ENCODE results near the gene LSM5. TPM values are rescaled to one million over a fixed set of nuclear protein-coding genes. Genes with fewer than 3 reads are reported as not detected.

LSM5 gene
- total RNA-seq, 1 donor from 2014 or later = 88.5 TPM

DNA sequence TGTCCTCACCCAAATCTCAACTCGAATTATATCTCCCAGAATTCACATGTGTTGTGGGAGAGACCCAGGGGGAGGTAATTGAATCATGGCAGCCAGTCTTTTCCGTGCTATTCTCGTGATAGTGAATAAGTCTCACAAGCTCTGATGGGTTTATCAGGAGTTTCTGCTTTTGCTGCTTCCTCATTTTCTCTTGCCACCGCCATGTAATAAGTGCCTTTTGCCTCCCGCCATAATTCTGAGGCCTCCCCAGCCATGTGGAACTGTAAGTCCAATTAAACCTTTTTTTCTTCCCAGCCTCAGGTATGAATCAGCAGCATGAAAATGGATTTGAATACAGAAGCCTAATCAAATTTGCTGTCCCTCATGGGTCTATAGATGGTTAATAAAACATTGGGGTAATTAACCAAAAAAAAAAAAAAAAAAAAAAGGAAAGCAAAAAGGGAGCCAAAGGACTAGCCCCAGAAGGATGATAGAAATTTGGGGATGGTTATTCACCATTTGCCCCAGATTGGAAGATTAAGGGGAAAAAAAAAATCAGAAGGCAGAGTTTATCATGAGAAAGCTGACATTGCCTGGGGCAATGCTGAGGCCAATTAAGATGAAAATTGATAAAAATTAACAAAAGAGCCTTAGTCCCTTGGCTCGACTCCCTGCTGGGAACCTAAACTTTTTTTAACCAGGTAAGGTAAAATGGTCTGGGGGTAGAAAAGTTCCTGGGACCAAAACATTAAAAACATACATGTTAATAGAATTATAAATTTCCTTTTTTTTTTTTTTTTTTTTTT is 32.8 kb upstream of the LSM5 start:
- no peak for DNase-seq (ENCODE audit: low spot score)
- Mint-ChIP-seq H3K36me3 (ENCODE audit: low read depth) (peaks cover 48% of the 10 kb centered on the region), H3K4me3 (ENCODE audit: low read depth) (no peak overlapping the region), H3K27ac (no peak overlapping the region), H3K9me3 (peaks cover 38% of the 10 kb centered on the region), H3K27me3 (ENCODE audit: low read depth) (no peaks in the 10 kb centered on the region), H3K4me1 (ENCODE audit: low read depth) (peaks cover 3% of the 10 kb centered on the region)
- intact Hi-C loops (cut with micrococcal nuclease) = no loop called here

GRCh38 chr7:32519763-32520162 is 29.6 kb upstream of the LSM5 start:
- peaks cover 11% of the 10 kb centered on the region for H3K4me1 Mint-ChIP-seq (ENCODE audit: low read depth)
- H3K4me3 Mint-ChIP-seq (ENCODE audit: low read depth) = no peak overlapping the region
- H3K27ac Mint-ChIP-seq = no peak overlapping the region
- H3K9me3 Mint-ChIP-seq = peaks cover 56% of the 10 kb centered on the region
- DNase-seq (ENCODE audit: low spot score) = no peak
- H3K36me3 Mint-ChIP-seq (ENCODE audit: low read depth) = peaks cover 74% of the 10 kb centered on the region
- intact Hi-C loops (cut with micrococcal nuclease) = no loop called here
- H3K27me3 Mint-ChIP-seq (ENCODE audit: low read depth) = no peaks in the 10 kb centered on the region

- no peak overlapping the region for H3K4me3 Mint-ChIP-seq (ENCODE audit: low read depth)
- no peaks in the 10 kb centered on the region for H3K27me3 Mint-ChIP-seq (ENCODE audit: low read depth)
- H3K27ac Mint-ChIP-seq = no peak overlapping the region
- peaks cover 79% of the 10 kb centered on the region for H3K36me3 Mint-ChIP-seq (ENCODE audit: low read depth)
- peaks cover 17% of the 10 kb centered on the region for H3K4me1 Mint-ChIP-seq (ENCODE audit: low read depth)
- DNase-seq (ENCODE audit: low spot score) = no peak
- intact Hi-C loops (cut with micrococcal nuclease) = no loop called here
- peaks cover 56% of the 10 kb centered on the region for H3K9me3 Mint-ChIP-seq
Measured at GRCh38 chr7:32518534-32519140, 28.5 kb upstream of the LSM5 start.

DNA sequence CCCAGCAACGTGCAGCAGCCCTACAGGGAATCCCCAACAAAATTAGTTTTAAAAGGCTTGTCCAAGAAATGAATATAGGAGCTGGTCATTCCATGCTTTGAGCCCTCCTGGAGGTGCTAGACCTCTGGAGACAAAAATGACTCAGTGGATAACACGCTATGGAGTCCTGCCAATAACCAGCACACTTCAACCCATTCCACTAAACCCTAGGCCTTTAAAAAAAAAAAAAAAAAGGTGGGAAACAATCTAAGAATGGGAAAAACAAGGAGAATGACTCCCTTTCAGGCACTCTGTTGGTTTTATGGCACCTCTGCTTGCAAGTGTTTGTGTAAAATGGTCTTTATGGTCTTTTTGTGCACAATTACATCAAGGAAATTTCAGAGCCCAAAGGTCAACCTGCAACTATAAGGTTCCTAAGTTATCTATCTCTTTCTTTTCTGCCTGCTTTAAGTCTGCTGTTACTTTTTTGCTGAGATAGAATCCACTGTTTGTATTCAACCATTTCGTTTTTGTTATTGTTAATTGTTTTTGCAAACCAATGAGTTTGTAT is 26.4 kb upstream of the LSM5 start:
- peaks cover 46% of the 10 kb centered on the region for H3K9me3 Mint-ChIP-seq
- no peak overlapping the region for H3K4me3 Mint-ChIP-seq (ENCODE audit: low read depth)
- no peak overlapping the region for H3K27ac Mint-ChIP-seq
- DNase-seq (ENCODE audit: low spot score) = no peak
- H3K36me3 Mint-ChIP-seq (ENCODE audit: low read depth) = peaks cover 82% of the 10 kb centered on the region
- intact Hi-C loops (cut with micrococcal nuclease) = no loop called here
- H3K27me3 Mint-ChIP-seq (ENCODE audit: low read depth) = no peaks in the 10 kb centered on the region
- H3K4me1 Mint-ChIP-seq (ENCODE audit: low read depth) = peaks cover 34% of the 10 kb centered on the region

DNA sequence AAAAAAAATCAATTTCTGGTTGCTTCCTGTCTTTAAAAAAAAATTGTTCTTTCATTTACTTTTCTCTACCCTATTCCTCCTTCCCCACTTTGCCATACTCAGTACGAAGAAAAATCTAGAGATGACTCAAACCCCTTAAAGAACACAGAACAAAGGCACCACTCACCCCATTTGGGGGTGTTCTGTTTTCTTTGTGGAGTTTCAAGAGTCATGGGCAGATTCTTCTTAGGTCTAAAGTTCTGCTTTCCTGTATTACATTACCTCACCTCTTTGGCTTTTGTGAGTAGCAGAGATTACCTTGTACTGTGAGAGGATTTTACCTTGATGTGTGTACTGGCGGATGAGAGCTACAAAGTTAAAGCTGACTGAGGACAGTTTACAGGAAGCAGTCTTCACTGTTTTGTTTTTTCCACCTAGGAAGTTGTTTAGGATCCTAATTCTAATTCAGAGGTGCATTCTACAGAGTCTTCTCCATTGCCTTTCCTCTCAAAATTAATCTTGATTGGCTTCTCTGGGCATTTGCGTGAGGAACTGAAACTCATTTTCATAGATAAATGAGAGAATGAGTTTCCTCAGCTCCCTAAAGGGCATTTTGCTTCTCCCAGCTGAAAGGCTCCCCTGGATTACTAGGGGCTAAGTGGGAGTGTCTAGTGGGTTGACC is 25.8 kb upstream of the LSM5 start:
- Mint-ChIP-seq H3K9me3 (peaks cover 41% of the 10 kb centered on the region), H3K36me3 (ENCODE audit: low read depth) (peaks cover 81% of the 10 kb centered on the region), H3K4me1 (ENCODE audit: low read depth) (peaks cover 40% of the 10 kb centered on the region), H3K27ac (peak overlapping the region; percentile 76), H3K27me3 (ENCODE audit: low read depth) (no peaks in the 10 kb centered on the region), H3K4me3 (ENCODE audit: low read depth) (no peak overlapping the region)
- intact Hi-C loops (cut with micrococcal nuclease) = loop anchor here (2.0 kb wide), 1 partner anchor 15 kb away; no protein-coding TSS in a partner anchor
- no peak for DNase-seq (ENCODE audit: low spot score)

DNA sequence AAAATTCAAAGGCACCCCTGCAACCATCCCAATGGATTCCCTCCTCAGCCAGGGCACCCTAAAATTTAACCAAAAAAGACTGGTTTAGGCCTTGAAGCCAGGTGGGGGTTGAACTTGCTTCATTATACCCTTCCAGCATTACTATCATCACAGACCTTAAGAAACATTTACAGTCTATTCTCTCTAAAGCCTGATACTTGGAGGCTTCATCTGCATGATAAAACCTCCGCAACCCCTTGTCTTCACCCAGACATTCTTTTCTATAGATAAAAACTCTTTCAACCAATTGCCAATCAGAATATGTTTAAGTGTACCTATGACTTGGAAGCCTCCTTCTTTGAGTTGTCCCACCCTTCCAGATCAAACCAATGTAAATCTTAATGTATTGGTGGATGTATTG is 23.0 kb upstream of the LSM5 start:
- intact Hi-C loops (cut with micrococcal nuclease) = no loop called here

GRCh38 chr7:32511791-32512190 is 21.6 kb upstream of the LSM5 start:
- no peak for DNase-seq (ENCODE audit: low spot score)
- no peaks in the 10 kb centered on the region for H3K27me3 Mint-ChIP-seq (ENCODE audit: low read depth)
- H3K4me1 Mint-ChIP-seq (ENCODE audit: low read depth) = peaks cover 46% of the 10 kb centered on the region
- intact Hi-C loops (cut with micrococcal nuclease) = no loop called here
- H3K36me3 Mint-ChIP-seq (ENCODE audit: low read depth) = peaks cover 77% of the 10 kb centered on the region
- H3K9me3 Mint-ChIP-seq = peaks cover 10% of the 10 kb centered on the region
- no peak overlapping the region for H3K4me3 Mint-ChIP-seq (ENCODE audit: low read depth)
- no peak overlapping the region for H3K27ac Mint-ChIP-seq

More for the DNA sequence above, 23.0 kb upstream of the LSM5 start:
- peak overlapping the region; percentile 37 for H3K27ac Mint-ChIP-seq
- H3K27me3 Mint-ChIP-seq (ENCODE audit: low read depth) = no peaks in the 10 kb centered on the region
- H3K36me3 Mint-ChIP-seq (ENCODE audit: low read depth) = peaks cover 79% of the 10 kb centered on the region
- H3K4me3 Mint-ChIP-seq (ENCODE audit: low read depth) = no peak overlapping the region
- H3K4me1 Mint-ChIP-seq (ENCODE audit: low read depth) = peaks cover 40% of the 10 kb centered on the region
- DNase-seq (ENCODE audit: low spot score) = no peak
- H3K9me3 Mint-ChIP-seq = peaks cover 18% of the 10 kb centered on the region

GRCh38 chr7:32507414-32507813 is 17.2 kb upstream of the LSM5 start:
- Mint-ChIP-seq H3K27ac (no peak overlapping the region), H3K4me3 (ENCODE audit: low read depth) (no peak overlapping the region), H3K4me1 (ENCODE audit: low read depth) (peaks cover 31% of the 10 kb centered on the region), H3K27me3 (ENCODE audit: low read depth) (no peaks in the 10 kb centered on the region), H3K36me3 (ENCODE audit: low read depth) (peaks cover 48% of the 10 kb centered on the region), H3K9me3 (no peaks in the 10 kb centered on the region)
- no peak for DNase-seq (ENCODE audit: low spot score)
- intact Hi-C loops (cut with micrococcal nuclease) = no loop called here

DNA sequence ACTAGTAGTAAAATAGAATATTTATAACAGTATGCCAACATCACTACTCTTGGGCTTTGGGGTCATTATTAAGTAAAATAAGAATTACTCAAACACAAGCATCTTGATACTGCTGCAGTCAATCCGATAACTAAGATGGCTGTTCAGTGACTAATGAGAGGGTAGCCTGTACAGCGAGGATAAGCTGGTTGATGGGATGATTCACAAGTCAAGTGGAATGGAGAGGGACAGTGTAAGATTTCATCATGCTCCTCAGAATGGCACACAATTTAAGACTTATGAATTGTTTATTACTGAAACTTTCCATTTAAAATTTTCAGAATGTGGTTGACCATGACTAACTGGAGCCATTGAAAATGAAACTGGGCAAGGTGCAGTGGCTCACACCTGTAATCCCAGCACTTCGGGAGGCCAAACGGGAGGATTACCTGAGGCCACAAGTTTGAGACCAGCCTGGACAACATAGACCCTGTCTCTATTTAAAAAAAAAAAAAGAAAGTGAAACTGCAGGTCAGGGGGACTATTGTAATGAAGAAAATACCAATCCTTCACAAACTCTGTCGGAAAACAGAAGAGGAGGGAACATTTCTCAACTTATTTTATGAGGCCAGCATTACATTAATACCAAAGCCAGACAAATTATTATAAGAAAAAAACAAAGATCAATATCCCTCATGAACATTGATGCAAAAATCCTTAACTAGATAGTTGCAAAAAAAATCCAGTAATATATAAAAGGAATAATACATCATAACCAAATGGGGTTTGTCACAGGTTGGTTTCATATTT is 16.3 kb upstream of the LSM5 start:
- Mint-ChIP-seq H3K4me1 (ENCODE audit: low read depth) (peaks cover 28% of the 10 kb centered on the region), H3K27me3 (ENCODE audit: low read depth) (no peaks in the 10 kb centered on the region), H3K4me3 (ENCODE audit: low read depth) (no peak overlapping the region), H3K9me3 (no peaks in the 10 kb centered on the region), H3K36me3 (ENCODE audit: low read depth) (peaks cover 42% of the 10 kb centered on the region), H3K27ac (peak overlapping the region; percentile 79)
- intact Hi-C loops (cut with micrococcal nuclease) = no loop called here
- no peak for DNase-seq (ENCODE audit: low spot score)

DNA sequence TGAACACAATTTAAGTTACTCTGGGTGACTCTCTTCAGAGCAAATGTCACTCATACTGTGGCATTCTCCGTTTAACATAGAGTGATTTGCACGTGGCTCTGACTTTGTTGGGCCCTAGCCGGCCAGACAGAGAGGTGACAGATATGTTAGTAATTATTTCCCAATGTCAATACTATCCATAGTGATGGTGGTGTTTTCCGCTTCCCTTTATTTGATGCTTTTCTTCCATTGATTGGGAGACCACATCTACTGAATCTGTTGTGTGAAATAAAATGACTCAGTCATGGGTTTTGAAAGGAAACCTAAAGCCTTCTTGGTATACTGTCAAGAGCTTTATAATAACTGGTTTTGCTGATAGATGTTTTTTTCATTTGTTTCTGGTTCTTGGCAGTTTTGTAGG is 12.5 kb upstream of the LSM5 start:
- no peak for DNase-seq (ENCODE audit: low spot score)
- Mint-ChIP-seq H3K36me3 (ENCODE audit: low read depth) (peaks cover 46% of the 10 kb centered on the region), H3K27me3 (ENCODE audit: low read depth) (no peaks in the 10 kb centered on the region), H3K9me3 (peaks cover 7% of the 10 kb centered on the region), H3K4me1 (ENCODE audit: low read depth) (peaks cover 40% of the 10 kb centered on the region), H3K27ac (peak overlapping the region; percentile 83), H3K4me3 (ENCODE audit: low read depth) (peak overlapping the region; percentile 4)
- intact Hi-C loops (cut with micrococcal nuclease) = no loop called here

DNA sequence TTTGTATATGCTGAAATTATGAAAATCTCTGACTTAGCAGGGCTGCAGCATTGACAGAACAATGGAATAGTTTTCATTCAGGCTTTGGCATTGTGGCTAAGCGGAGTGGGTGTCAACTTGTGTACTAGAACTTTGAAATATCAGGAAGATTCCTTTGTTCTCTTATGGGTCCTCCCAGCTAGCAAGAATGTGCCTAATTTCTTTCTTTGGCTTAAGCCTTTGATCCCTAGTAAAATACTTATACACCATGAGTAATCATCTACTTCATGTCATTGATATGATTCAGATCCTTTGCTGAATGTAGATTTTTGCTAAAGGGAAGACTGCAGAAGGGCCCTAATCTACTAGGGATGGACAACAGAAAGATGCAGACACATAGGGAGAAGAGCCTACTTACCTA is 11.3 kb upstream of the LSM5 start:
- H3K4me1 Mint-ChIP-seq (ENCODE audit: low read depth) = peaks cover 44% of the 10 kb centered on the region
- peaks cover 7% of the 10 kb centered on the region for H3K9me3 Mint-ChIP-seq
- peak overlapping the region; percentile 76 for H3K27ac Mint-ChIP-seq
- intact Hi-C loops (cut with micrococcal nuclease) = loop anchor here (2.0 kb wide), 1 partner anchor 13 kb away; no protein-coding TSS in a partner anchor
- no peak for DNase-seq (ENCODE audit: low spot score)
- no peaks in the 10 kb centered on the region for H3K27me3 Mint-ChIP-seq (ENCODE audit: low read depth)
- H3K4me3 Mint-ChIP-seq (ENCODE audit: low read depth) = no peak overlapping the region
- peaks cover 47% of the 10 kb centered on the region for H3K36me3 Mint-ChIP-seq (ENCODE audit: low read depth)

DNA sequence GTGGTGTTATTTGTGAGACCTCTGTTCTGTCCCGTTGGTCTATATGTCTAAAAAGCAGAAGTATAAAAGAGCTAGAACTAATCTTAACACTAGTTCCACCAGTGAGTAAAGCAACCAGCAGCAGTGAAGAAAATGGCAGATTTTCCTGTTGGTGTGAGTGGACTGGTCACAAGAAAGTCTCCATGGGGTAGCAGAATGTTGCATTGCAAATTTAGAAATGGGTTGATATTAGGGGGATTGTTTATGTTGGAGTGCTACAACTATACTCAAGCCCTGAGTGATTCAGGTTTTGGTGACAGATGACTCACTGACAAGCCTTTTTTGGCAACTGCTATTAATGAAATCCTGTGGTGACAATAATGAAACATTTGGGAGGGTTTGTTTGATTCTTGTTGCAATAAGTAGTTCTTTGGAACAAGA is 10.8 kb upstream of the LSM5 start:
- DNase-seq (ENCODE audit: low spot score) = no peak

More for the DNA sequence above, 10.8 kb upstream of the LSM5 start:
- Mint-ChIP-seq H3K27ac (peak overlapping the region; percentile 76), H3K4me1 (ENCODE audit: low read depth) (peaks cover 44% of the 10 kb centered on the region), H3K36me3 (ENCODE audit: low read depth) (peaks cover 47% of the 10 kb centered on the region), H3K4me3 (ENCODE audit: low read depth) (peak overlapping the region; percentile 1), H3K9me3 (peaks cover 7% of the 10 kb centered on the region), H3K27me3 (ENCODE audit: low read depth) (no peaks in the 10 kb centered on the region)
- intact Hi-C loops (cut with micrococcal nuclease) = loop anchor here (2.0 kb wide), 1 partner anchor 14 kb away; no protein-coding TSS in a partner anchor

All from activated T-helper 2 cell treated with anti-CD3 and anti-CD28 coated beads, Interferon-gamma antibody, Interleukin-2, Interleukin-4, amounts not matched to agents 10 μg/mL and 5 μg/mL and 100 μg/mL, durations not matched to agents 14 hours and 24 hours and 36 hours (primary cell).